Stimulated activated CD4-positive, alpha-beta T cell treated with anti-CD3 and anti-CD28 coated beads, Interleukin-4, amount 100 ng/mL, for 48 hours (primary cell): ENCODE results near the gene EML4.
"Not testable (repeated sequence)": the region's sequence is repeated elsewhere in the genome, so short reads cannot be mapped to it uniquely, and the experiment has no call there.

Experiments used
- DNase-seq, 2 donors: peaks; one replicate each; pipeline ENCODE4 v3.0.0-alpha.2; 2020; ENCODE audit warnings: low read depth in 2 of 2

The EML4 gene

GRCh38 chr2:42351864-42352263, 182.7 kb downstream of the EML4 start:
- DNase-seq, result no peak

GRCh38 chr2:42353792-42354429, 184.8 kb downstream of the EML4 start:
- no peak for DNase-seq

GRCh38 chr2:42359304-42359964, 190.3 kb downstream of the EML4 start:
- no peak for DNase-seq

GRCh38 chr2:42359965-42360483, 190.9 kb downstream of the EML4 start:
- DNase-seq, result no peak

- DNase-seq, result no peak
Measured at GRCh38 chr2:42360493-42360889, 191.3 kb downstream of the EML4 start.

GRCh38 chr2:42360890-42361727, 192.0 kb downstream of the EML4 start, which contains the start of gene COX7A2L:
COX7A2L (minus strand) TSS chr2:42361217; CDS start chr2:42361161, 56 bp downstream.
- DNase-seq, result peak; percentile 94

- DNase-seq, result no peak
Measured at GRCh38 chr2:42361728-42362283, 192.7 kb downstream of the EML4 start.

- DNase-seq, result no peak
Measured at GRCh38 chr2:42363413-42363812, 194.3 kb downstream of the EML4 start.

- DNase-seq, result no peak
Measured at GRCh38 chr2:42364658-42365057, 195.5 kb downstream of the EML4 start.

GRCh38 chr2:42366411-42366810, 197.3 kb downstream of the EML4 start:
- DNase-seq, result no peak

GRCh38 chr2:42367835-42368234, 198.7 kb downstream of the EML4 start:
- DNase-seq, result no peak

- no peak for DNase-seq
Measured at GRCh38 chr2:42368817-42369531, 199.8 kb downstream of the EML4 start.

- DNase-seq, result no peak
Measured at GRCh38 chr2:42369532-42370229, 200.5 kb downstream of the EML4 start.

GRCh38 chr2:42371611-42372473, 202.7 kb downstream of the EML4 start:
- DNase-seq, result no peak

GRCh38 chr2:42372474-42373200, 203.5 kb downstream of the EML4 start:
- no peak for DNase-seq

GRCh38 chr2:42376758-42377157, 207.6 kb downstream of the EML4 start:
- DNase-seq, result no peak

- DNase-seq, result no peak
Measured at GRCh38 chr2:42378415-42378814, 209.3 kb downstream of the EML4 start.

- DNase-seq, result not testable (repeated sequence)
Measured at GRCh38 chr2:42380026-42380425, 210.9 kb downstream of the EML4 start.

GRCh38 chr2:42382144-42382543, 213.0 kb downstream of the EML4 start:
- DNase-seq, result no peak
